ENCODE measurements around the gene PRPF4.

DNA sequence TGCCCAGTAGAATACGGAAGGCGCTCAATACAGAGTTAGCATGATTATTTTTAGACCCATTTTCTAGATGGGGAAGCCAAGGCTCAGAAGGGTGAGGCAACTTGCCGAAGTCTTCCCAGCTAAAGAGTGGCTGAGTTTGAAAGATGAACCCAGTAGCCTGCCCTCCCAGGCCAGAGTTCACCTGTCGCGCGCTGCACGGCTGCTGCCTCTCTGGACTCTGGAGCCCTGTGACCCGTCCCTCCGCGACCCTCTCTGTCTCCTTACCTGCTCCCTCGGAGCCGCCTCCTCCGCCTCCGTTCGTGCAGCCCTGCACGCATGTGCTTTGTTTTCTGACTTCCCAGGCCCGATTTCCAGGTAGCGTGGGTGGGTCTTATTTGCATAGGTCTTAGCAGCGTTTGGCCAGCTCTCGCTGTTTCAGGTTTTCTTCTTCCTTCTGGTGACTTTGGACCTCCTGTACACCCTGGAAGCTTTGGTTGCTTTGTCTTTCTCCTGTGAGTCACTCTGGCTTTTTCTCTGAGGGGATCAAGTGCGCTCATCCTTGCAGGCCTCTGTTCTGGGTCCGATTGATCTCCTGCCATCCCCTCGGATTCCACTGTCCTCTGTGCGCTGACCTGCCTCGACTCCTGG lies 27.4 kb downstream of the PRPF4 start, which contains the start of gene RNF183:
- TF ChIP-seq, protein P1, sequence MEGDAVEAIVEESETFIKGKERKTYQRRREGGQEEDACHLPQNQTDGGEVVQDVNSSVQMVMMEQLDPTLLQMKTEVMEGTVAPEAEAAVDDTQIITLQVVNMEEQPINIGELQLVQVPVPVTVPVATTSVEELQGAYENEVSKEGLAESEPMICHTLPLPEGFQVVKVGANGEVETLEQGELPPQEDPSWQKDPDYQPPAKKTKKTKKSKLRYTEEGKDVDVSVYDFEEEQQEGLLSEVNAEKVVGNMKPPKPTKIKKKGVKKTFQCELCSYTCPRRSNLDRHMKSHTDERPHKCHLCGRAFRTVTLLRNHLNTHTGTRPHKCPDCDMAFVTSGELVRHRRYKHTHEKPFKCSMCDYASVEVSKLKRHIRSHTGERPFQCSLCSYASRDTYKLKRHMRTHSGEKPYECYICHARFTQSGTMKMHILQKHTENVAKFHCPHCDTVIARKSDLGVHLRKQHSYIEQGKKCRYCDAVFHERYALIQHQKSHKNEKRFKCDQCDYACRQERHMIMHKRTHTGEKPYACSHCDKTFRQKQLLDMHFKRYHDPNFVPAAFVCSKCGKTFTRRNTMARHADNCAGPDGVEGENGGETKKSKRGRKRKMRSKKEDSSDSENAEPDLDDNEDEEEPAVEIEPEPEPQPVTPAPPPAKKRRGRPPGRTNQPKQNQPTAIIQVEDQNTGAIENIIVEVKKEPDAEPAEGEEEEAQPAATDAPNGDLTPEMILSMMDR (IDR thresholded peaks at IDR 0.05; ENCODE audit: borderline replicate concordance, extremely low read depth, low read length, poor library complexity, severe bottlenecking): no peak
- no peak for TF ChIP-seq EZH2 (IDR thresholded peaks at IDR 0.05; ENCODE audit: borderline replicate concordance, low read depth, low read length, severe bottlenecking)

All from DND-41 (cell line).